HG03135 (cell line): ENCODE measurements around the gene MAML2.

ENCODE experiments used
- ATAC-seq: cut with Tn5 transposase; IDR thresholded peaks from one replicate; pipeline ENCODE4 v1.9.1; 2021; ENCODE audit warnings: mild to moderate bottlenecking, moderate library complexity; ENCODE audit not compliant: unreplicated experiment

Gene MAML2

GRCh38 chr11:96052921-96053651 lies 289.9 kb downstream of the MAML2 start:
- no peak for ATAC-seq

- peak; percentile 93 for ATAC-seq
These were observed 291.2 kb downstream of the MAML2 start for GRCh38 chr11:96051820-96052219.

GRCh38 chr11:96050435-96051182 lies 292.4 kb downstream of the MAML2 start:
- no peak for ATAC-seq

GRCh38 chr11:96049426-96049825 lies 293.6 kb downstream of the MAML2 start:
- ATAC-seq = no peak

GRCh38 chr11:96045622-96046456 lies 297.2 kb downstream of the MAML2 start:
- no peak for ATAC-seq

GRCh38 chr11:96044747-96045146 lies 298.2 kb downstream of the MAML2 start:
- no peak for ATAC-seq

- no peak for ATAC-seq
These were observed 298.7 kb downstream of the MAML2 start for GRCh38 chr11:96044311-96044710.

GRCh38 chr11:96043291-96043690 lies 299.7 kb downstream of the MAML2 start:
- no peak for ATAC-seq

- ATAC-seq = no peak
These were observed 304.9 kb downstream of the MAML2 start for GRCh38 chr11:96038046-96038445.

GRCh38 chr11:96037405-96037949 lies 305.5 kb downstream of the MAML2 start:
- no peak for ATAC-seq

- ATAC-seq = no peak
These were observed 306.1 kb downstream of the MAML2 start for GRCh38 chr11:96036863-96037262.

- no peak for ATAC-seq
These were observed 307.3 kb downstream of the MAML2 start for GRCh38 chr11:96035740-96036078.

GRCh38 chr11:96035031-96035739 lies 307.8 kb downstream of the MAML2 start:
- ATAC-seq = no peak

- ATAC-seq = no peak
These were observed 309.4 kb downstream of the MAML2 start for GRCh38 chr11:96033599-96033998.

- no peak for ATAC-seq
These were observed 309.9 kb downstream of the MAML2 start for GRCh38 chr11:96033095-96033494.

GRCh38 chr11:96028746-96029145 lies 314.2 kb downstream of the MAML2 start:
- no peak for ATAC-seq

- no peak for ATAC-seq
These were observed 316.0 kb downstream of the MAML2 start for GRCh38 chr11:96027021-96027420.

GRCh38 chr11:96026310-96026709 lies 316.7 kb downstream of the MAML2 start:
- no peak for ATAC-seq

GRCh38 chr11:96024666-96025065 lies 318.3 kb downstream of the MAML2 start:
- no peak for ATAC-seq

- no peak for ATAC-seq
These were observed 319.7 kb downstream of the MAML2 start for GRCh38 chr11:96023275-96023674.
